MM.1S (cell line): Measurements from ENCODE around the gene ITPRIPL1.

Experiments used
- EZH2 ChIP-seq: fragments of 300-600 bp; sonication (generic); optimal IDR thresholded peaks from 2 replicates; pipeline ENCODE3; 2017; ENCODE audit warnings: low read depth, mild to moderate bottlenecking, antibody characterized with exemption, low read length, mixed read lengths
- EZH2phosphoT487 ChIP-seq: fragments of 300-600 bp; sonication (generic); IDR thresholded peaks from 2 replicates; pipeline ENCODE4 v1.6.1; 2018; ENCODE audit warnings: antibody characterized with exemption, low read length
- TF ChIP-seq, protein P1 (sequence below): fragments of 300-600 bp; sonication (generic); IDR thresholded peaks from 2 replicates; pipeline ENCODE4 v1.5.1; 2016; ENCODE audit warnings: antibody characterized with exemption, low read length, mixed read lengths

- TF ChIP-seq, protein P1, sequence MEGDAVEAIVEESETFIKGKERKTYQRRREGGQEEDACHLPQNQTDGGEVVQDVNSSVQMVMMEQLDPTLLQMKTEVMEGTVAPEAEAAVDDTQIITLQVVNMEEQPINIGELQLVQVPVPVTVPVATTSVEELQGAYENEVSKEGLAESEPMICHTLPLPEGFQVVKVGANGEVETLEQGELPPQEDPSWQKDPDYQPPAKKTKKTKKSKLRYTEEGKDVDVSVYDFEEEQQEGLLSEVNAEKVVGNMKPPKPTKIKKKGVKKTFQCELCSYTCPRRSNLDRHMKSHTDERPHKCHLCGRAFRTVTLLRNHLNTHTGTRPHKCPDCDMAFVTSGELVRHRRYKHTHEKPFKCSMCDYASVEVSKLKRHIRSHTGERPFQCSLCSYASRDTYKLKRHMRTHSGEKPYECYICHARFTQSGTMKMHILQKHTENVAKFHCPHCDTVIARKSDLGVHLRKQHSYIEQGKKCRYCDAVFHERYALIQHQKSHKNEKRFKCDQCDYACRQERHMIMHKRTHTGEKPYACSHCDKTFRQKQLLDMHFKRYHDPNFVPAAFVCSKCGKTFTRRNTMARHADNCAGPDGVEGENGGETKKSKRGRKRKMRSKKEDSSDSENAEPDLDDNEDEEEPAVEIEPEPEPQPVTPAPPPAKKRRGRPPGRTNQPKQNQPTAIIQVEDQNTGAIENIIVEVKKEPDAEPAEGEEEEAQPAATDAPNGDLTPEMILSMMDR, result no peak
- TF ChIP-seq EZH2, result no peak
- no peak for TF ChIP-seq EZH2phosphoT487
Measured at GRCh38 chr2:96333708-96334107, 8.6 kb downstream of the ITPRIPL1 start.
